GM12878 (cell line): Measurements from ENCODE around the gene BTBD3. TPM values are rescaled to one million over a fixed set of nuclear protein-coding genes. Genes with fewer than 3 reads are reported as not detected.

ENCODE experiments used
- ATAC-seq: fragments of 200-7000 bp; cut with Tn5 transposase; 3 replicates; pipeline ENCODE4 v1.9.1; 2020; ENCODE audit warnings: mild to moderate bottlenecking, moderate library complexity
- BruUV-seq: library from RNA; stranded (reverse); fragments of 400-500 nt; replicated peaks from 2 replicates; lab custom pipeline; 2021; lab: Mats Ljungman, UMichigan
- CTCF ChIA-PET: fragments of 300-600 bp; sonication (Branson Sonifier 250); formaldehyde crosslinking; extraction: SDS; loops from one replicate; lab custom pipeline; 2021; ENCODE audit warnings: inconsistent platforms; lab: Yijun Ruan, JAX
- POLR2A ChIA-PET: fragments of 350-600 bp; formaldehyde crosslinking; extraction: SDS; loops from one replicate; lab custom pipeline; 2021; ENCODE audit warnings: inconsistent platforms; lab: Charles Lee
- RAD21 ChIA-PET: fragments of 300-600 bp; sonication (Branson Sonifier 250); formaldehyde crosslinking; loops from one replicate; lab custom pipeline; 2023; ENCODE audit warnings: antibody characterized with exemption; ENCODE audit not compliant: unreplicated experiment; lab: Charles Lee
- SMC1A ChIA-PET: fragments of 300-600 bp; sonication (Branson Sonifier 250); formaldehyde crosslinking; loops from one replicate; lab custom pipeline; 2023; ENCODE audit not compliant: unreplicated experiment, uncharacterized antibody; lab: Charles Lee
- DNase-seq: peaks from one replicate; pipeline ENCODE4 v3.0.0-alpha.2; 2011; ENCODE audit warnings: low read depth, low spot score
- FAIRE-seq: peaks from 3 replicates; lab custom pipeline; 2011; peaks lifted over from hg19 to GRCh38; lab: Jason Lieb, UNC
- H2AFZ ChIP-seq: 2 replicates; pipeline ENCODE4 v1.6.0; 2011; ENCODE audit warnings: low read depth, low read length, control low read depth; ENCODE audit not compliant: control insufficient read depth
- H3K27ac ChIP-seq: 2 replicates; pipeline ENCODE4 v1.5.1; 2011; ENCODE audit warnings: control low read depth; ENCODE audit not compliant: control insufficient read depth, insufficient read depth
- H3K27me3 ChIP-seq, 2 experiments: replicated peaks in 1 of 2; 2 replicates each; pipeline versions ENCODE4 v1.6.0 to v1.6.1; 2011; ENCODE audit warnings: low read length in 1 of 2; ENCODE audit not compliant: control insufficient read depth in 2 of 2, insufficient read depth in 2 of 2
- H3K36me3 ChIP-seq, 2 experiments: 2 replicates each; pipeline ENCODE4 v1.5.1; 2011; ENCODE audit warnings: low read length in 1 of 2; ENCODE audit not compliant: control insufficient read depth in 2 of 2, insufficient read depth in 2 of 2
- H3K4me1 ChIP-seq: 2 replicates; pipeline ENCODE4 v1.6.1; 2011; ENCODE audit warnings: mild to moderate bottlenecking, low read length, moderate library complexity, mixed read lengths; ENCODE audit not compliant: control insufficient read depth, insufficient read depth
- H3K4me2 ChIP-seq: 2 replicates; pipeline ENCODE4 v1.6.0; 2011; ENCODE audit warnings: control low read depth; ENCODE audit not compliant: control insufficient read depth, insufficient read depth
- H3K4me3 ChIP-seq: fragments of 200-600 bp; sonication (generic); 2 replicates; pipeline ENCODE4 v1.5.1; 2016
- H3K79me2 ChIP-seq: 2 replicates; pipeline ENCODE4 v1.6.0; 2011; ENCODE audit warnings: low read length; ENCODE audit not compliant: control insufficient read depth, insufficient read depth
- H3K9ac ChIP-seq: 2 replicates; pipeline ENCODE4 v1.8.0; 2011; ENCODE audit warnings: low read length, control low read depth, mixed read lengths; ENCODE audit not compliant: control insufficient read depth, insufficient read depth
- H3K9me3 ChIP-seq: replicated peaks from 3 replicates; pipeline ENCODE4 v1.5.1; 2011; ENCODE audit warnings: mild to moderate bottlenecking, low read length; ENCODE audit not compliant: control insufficient read depth, insufficient read depth
- H4K20me1 ChIP-seq: 2 replicates; pipeline ENCODE4 v1.6.0; 2011; ENCODE audit not compliant: control insufficient read depth, insufficient read depth
- BCL11A ChIP-seq: IDR thresholded peaks from 2 replicates; pipeline ENCODE4 v1.6.1; 2011; ENCODE audit warnings: low read depth, low read length
- CHD1 ChIP-seq: IDR thresholded peaks from 2 replicates; pipeline ENCODE4 v1.6.1; 2012; ENCODE audit warnings: low read depth, low read length, improper control_type of control experiment
- GATAD2B ChIP-seq: fragments of 450-650 bp; conservative IDR thresholded peaks from 2 replicates; pipeline ENCODE4 v1.6.1; 2017; ENCODE audit warnings: low read depth, mild to moderate bottlenecking, moderate library complexity
- IRF5 ChIP-seq: fragments of 450-650 bp; IDR thresholded peaks from 2 replicates; pipeline ENCODE4 v1.6.1; 2017; ENCODE audit warnings: borderline replicate concordance
- RAD21 ChIP-seq: IDR thresholded peaks from 2 replicates; pipeline ENCODE4 v1.6.1; 2011; ENCODE audit warnings: mild to moderate bottlenecking, low read depth, low read length, moderate library complexity; ENCODE audit not compliant: insufficient read depth
- SMARCA5 ChIP-seq: fragments of 450-650 bp; IDR thresholded peaks from 2 replicates; pipeline ENCODE4 v1.6.1; 2017; ENCODE audit warnings: mild to moderate bottlenecking
- STAT1 ChIP-seq: fragments of 450-650 bp; conservative IDR thresholded peaks from 2 replicates; pipeline ENCODE4 v1.6.1; 2014; ENCODE audit warnings: antibody characterized with exemption, mild to moderate bottlenecking
- USF2 ChIP-seq: IDR thresholded peaks from 2 replicates; pipeline ENCODE4 v1.6.1; 2011; ENCODE audit warnings: low read depth, low read length, improper control_type of control experiment, borderline replicate concordance
- WRNIP1 ChIP-seq: IDR thresholded peaks from 2 replicates; pipeline ENCODE4 v1.6.1; 2011; ENCODE audit warnings: low read depth, low read length, improper control_type of control experiment, borderline replicate concordance
- WGBS: methylation state at CpG from one replicate; pipeline ENCODE4 v1.1.6; 2016; ENCODE audit warnings: low lambda C conversion rate; ENCODE audit not compliant: insufficient replicate concordance, insufficient coverage; ENCODE audit errors: missing lambda C conversion rate; 5-methylcytosine and 5-hydroxymethylcytosine counted together
- in situ Hi-C: fragments of 300-500 bp; cut with MboI; formaldehyde crosslinking; loops from 9 replicates; pipeline ENCODE4 v1.14.3; 2018; ENCODE audit warnings: mixed read lengths
- intact Hi-C: fragments of 100-400 bp; cut with micrococcal nuclease; formaldehyde crosslinking; loops from one replicate; pipeline ENCODE4 v1.14.2; 2022; ENCODE audit not compliant: unreplicated experiment
- polyA plus RNA-seq, 11 experiments: library from polyadenylated mRNA; depleted of rRNA in 4 of 11; unstranded in 6 of 11; stranded (reverse) in 5 of 11; fragments of >200 nt; fragmentation: Nextera tagmentation in 4 of 11; fragmentation: Illumina TruSeq in 1 of 11; extraction: Ambion mirVana in 4 of 11; extraction: Trizol in 1 of 11; gene quantifications; 1 replicate in 1 of 11; 2 replicates in 10 of 11; pipeline versions ENCODE4 v1.2.1 to v1.2.3, GENCODE V29; 2011 to 2016; ENCODE audit warnings: inconsistent platforms in 2 of 11, missing spikeins in 2 of 11, low read depth in 1 of 11
- total RNA-seq, 4 experiments: library from RNA; depleted of rRNA in 3 of 4; stranded (reverse); fragments of >200 nt in 3 of 4; fragmentation: Illumina TruSeq in 1 of 4; extraction: Trizol in 1 of 4; gene quantifications; 2 replicates each; pipeline versions ENCODE4 v1.2.1 to v1.2.3, GENCODE V29; 2013 to 2021
- TF ChIP-seq, protein P1 (sequence below): fragments of 450-650 bp; IDR thresholded peaks from 2 replicates; pipeline ENCODE4 v1.6.1; 2017; ENCODE audit warnings: low read depth, mild to moderate bottlenecking, moderate library complexity
- TF ChIP-seq, protein P2 (sequence below): fragments of 450-650 bp; IDR thresholded peaks from 2 replicates; pipeline ENCODE4 v1.6.1; 2017; ENCODE audit warnings: antibody characterized with exemption, mild to moderate bottlenecking, moderate library complexity

Gene BTBD3
- total and polyA plus RNA-seq, 10 of the 15 experiments (the other 5 are each of a cell fraction or from before 2014, with no cell fraction given), result 0.02 to 12.8 (median 0.23) TPM

DNA sequence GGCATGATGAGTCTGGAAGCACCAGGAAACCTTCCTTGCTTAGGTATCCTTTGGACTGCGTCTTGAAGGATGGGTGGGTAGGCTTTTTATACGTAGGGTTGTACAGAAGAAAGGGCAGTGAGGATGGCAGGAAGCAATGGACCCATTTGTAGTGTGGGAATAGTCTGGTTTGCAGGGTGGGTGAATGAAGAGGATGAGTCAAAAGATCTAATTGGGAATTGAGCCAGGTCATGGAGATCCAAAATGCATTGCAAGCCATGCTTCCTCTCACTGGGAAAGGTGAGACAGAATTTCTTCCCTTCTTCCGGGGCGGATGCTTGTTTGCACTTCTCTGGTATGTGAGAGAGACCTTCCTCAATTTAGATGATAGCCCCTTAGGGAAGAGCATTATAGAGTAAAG is 10.1 kb upstream of the BTBD3 start:
- H3K27ac ChIP-seq, result no peak overlapping the region
- FAIRE-seq (no peak), ATAC-seq (no peak), DNase-seq (no peak)
- in situ Hi-C loops, result no loop called here
- H2AFZ ChIP-seq, result no peak overlapping the region
- no peak overlapping the region for H3K9ac ChIP-seq
- intact Hi-C loops, result no loop called here
- CTCF ChIA-PET, result no interaction called here
- H3K36me3 ChIP-seq, result no peaks in the 10 kb centered on the region
- no peaks in the 10 kb centered on the region for H3K79me2 ChIP-seq
- WGBS, result 58% methylated on average over 4 of the region's 4 CpGs
- RAD21 ChIA-PET, result interaction anchor here (1.1 kb wide), 1 partner anchor 300 kb away, joined by 3 read pairs; no protein-coding TSS in a partner anchor
- H3K4me1 ChIP-seq, result no peaks in the 10 kb centered on the region
- no peak overlapping the region for H3K4me2 ChIP-seq
- SMC1A ChIA-PET, result no interaction called here
- POLR2A ChIA-PET, result no interaction called here
- no peaks in the 10 kb centered on the region; the same call in 2 of the 3 replicates for H3K9me3 ChIP-seq
- H4K20me1 ChIP-seq, result no peaks in the 10 kb centered on the region
- H3K27me3 ChIP-seq, result no peaks in the 10 kb centered on the region
- H3K4me3 ChIP-seq, result no peak overlapping the region
- TF ChIP-seq, protein P1, sequence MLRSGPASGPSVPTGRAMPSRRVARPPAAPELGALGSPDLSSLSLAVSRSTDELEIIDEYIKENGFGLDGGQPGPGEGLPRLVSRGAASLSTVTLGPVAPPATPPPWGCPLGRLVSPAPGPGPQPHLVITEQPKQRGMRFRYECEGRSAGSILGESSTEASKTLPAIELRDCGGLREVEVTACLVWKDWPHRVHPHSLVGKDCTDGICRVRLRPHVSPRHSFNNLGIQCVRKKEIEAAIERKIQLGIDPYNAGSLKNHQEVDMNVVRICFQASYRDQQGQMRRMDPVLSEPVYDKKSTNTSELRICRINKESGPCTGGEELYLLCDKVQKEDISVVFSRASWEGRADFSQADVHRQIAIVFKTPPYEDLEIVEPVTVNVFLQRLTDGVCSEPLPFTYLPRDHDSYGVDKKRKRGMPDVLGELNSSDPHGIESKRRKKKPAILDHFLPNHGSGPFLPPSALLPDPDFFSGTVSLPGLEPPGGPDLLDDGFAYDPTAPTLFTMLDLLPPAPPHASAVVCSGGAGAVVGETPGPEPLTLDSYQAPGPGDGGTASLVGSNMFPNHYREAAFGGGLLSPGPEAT, result no peak
- TF ChIP-seq GATAD2B (no peak), IRF5 (no peak), CHD1 (no peak), RAD21 (no peak), BCL11A (no peak), SMARCA5 (no peak), STAT1 (no peak), WRNIP1 (no peak), USF2 (no peak)
- TF ChIP-seq, protein P2, sequence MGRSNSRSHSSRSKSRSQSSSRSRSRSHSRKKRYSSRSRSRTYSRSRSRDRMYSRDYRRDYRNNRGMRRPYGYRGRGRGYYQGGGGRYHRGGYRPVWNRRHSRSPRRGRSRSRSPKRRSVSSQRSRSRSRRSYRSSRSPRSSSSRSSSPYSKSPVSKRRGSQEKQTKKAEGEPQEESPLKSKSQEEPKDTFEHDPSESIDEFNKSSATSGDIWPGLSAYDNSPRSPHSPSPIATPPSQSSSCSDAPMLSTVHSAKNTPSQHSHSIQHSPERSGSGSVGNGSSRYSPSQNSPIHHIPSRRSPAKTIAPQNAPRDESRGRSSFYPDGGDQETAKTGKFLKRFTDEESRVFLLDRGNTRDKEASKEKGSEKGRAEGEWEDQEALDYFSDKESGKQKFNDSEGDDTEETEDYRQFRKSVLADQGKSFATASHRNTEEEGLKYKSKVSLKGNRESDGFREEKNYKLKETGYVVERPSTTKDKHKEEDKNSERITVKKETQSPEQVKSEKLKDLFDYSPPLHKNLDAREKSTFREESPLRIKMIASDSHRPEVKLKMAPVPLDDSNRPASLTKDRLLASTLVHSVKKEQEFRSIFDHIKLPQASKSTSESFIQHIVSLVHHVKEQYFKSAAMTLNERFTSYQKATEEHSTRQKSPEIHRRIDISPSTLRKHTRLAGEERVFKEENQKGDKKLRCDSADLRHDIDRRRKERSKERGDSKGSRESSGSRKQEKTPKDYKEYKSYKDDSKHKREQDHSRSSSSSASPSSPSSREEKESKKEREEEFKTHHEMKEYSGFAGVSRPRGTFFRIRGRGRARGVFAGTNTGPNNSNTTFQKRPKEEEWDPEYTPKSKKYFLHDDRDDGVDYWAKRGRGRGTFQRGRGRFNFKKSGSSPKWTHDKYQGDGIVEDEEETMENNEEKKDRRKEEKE, result no peak
- BruUV-seq, result no TSS peak
